ENCODE measurements around the gene MUC6.

The MUC6 gene

GRCh38 chr11:1047595-1048156 lies 11.2 kb upstream of the MUC6 start:
- TF ChIP-seq ISL1 (CRISPR knock-in tag; IDR thresholded peaks at IDR 0.05) (no peak), ZNF70 (CRISPR knock-in tag; IDR thresholded peaks at IDR 0.05) (no peak), TCF4 (CRISPR knock-in tag; IDR thresholded peaks at IDR 0.05; ENCODE audit: borderline replicate concordance) (no peak), ZC3H10 (CRISPR knock-in tag; IDR thresholded peaks at IDR 0.05) (no peak), CSRNP3 (CRISPR knock-in tag; IDR thresholded peaks at IDR 0.05) (no peak), ARNTL (CRISPR knock-in tag; IDR thresholded peaks at IDR 0.05; ENCODE audit: borderline replicate concordance, low read depth) (no peak), SNAI2 (CRISPR knock-in tag; IDR thresholded peaks at IDR 0.05) (no peak), PATZ1 (CRISPR knock-in tag; IDR thresholded peaks at IDR 0.05; ENCODE audit: borderline replicate concordance) (no peak), BACH2 (CRISPR knock-in tag; IDR thresholded peaks at IDR 0.05; ENCODE audit: borderline replicate concordance) (no peak), TSHZ2 (CRISPR knock-in tag; IDR thresholded peaks at IDR 0.05) (no peak), ZFP3 (CRISPR knock-in tag; IDR thresholded peaks at IDR 0.05) (no peak), ESRRG (CRISPR knock-in tag; IDR thresholded peaks at IDR 0.05) (no peak), GLIS3 (CRISPR knock-in tag; IDR thresholded peaks at IDR 0.05) (no peak), RARB (CRISPR knock-in tag; IDR thresholded peaks at IDR 0.05) (no peak), PPARA (CRISPR knock-in tag; IDR thresholded peaks at IDR 0.05; ENCODE audit: borderline replicate concordance) (no peak), ZNF8 (CRISPR knock-in tag; IDR thresholded peaks at IDR 0.05) (no peak), ZNF565 (CRISPR knock-in tag; conservative IDR thresholded peaks at IDR 0.05; ENCODE audit: low read depth) (no peak)
- ATAC-seq = no peak

GRCh38 chr11:1044160-1044559 lies 7.6 kb upstream of the MUC6 start:
- TF ChIP-seq ZNF565 (CRISPR knock-in tag; conservative IDR thresholded peaks at IDR 0.05; ENCODE audit: low read depth) (no peak), ISL1 (CRISPR knock-in tag; IDR thresholded peaks at IDR 0.05) (no peak), ARNTL (CRISPR knock-in tag; IDR thresholded peaks at IDR 0.05; ENCODE audit: borderline replicate concordance, low read depth) (no peak), ZFP30 (CRISPR knock-in tag; IDR thresholded peaks at IDR 0.05) (no peak)

GRCh38 chr11:1043563-1044096 lies 7.1 kb upstream of the MUC6 start:
- TF ChIP-seq TCF4 (CRISPR knock-in tag; IDR thresholded peaks at IDR 0.05; ENCODE audit: borderline replicate concordance) = no peak
- no peak for TF ChIP-seq CSDC2 (CRISPR knock-in tag; IDR thresholded peaks at IDR 0.05)
- no peak for TF ChIP-seq TOX (CRISPR knock-in tag; IDR thresholded peaks at IDR 0.05; ENCODE audit: borderline replicate concordance)
- TF ChIP-seq BACH2 (CRISPR knock-in tag; IDR thresholded peaks at IDR 0.05; ENCODE audit: borderline replicate concordance) = no peak
- no peak for ATAC-seq

More at GRCh38 chr11:1044160-1044559, 7.6 kb upstream of the MUC6 start:
- ATAC-seq = no peak

GRCh38 chr11:1042626-1043562 lies 6.4 kb upstream of the MUC6 start:
- no peak for ATAC-seq
- TF ChIP-seq ZNF70 (CRISPR knock-in tag; IDR thresholded peaks at IDR 0.05) = no peak
- TF ChIP-seq SNAI2 (CRISPR knock-in tag; IDR thresholded peaks at IDR 0.05) = no peak
- TF ChIP-seq ZC3H10 (CRISPR knock-in tag; IDR thresholded peaks at IDR 0.05) = no peak
- TF ChIP-seq CSRNP3 (CRISPR knock-in tag; IDR thresholded peaks at IDR 0.05) = no peak
- TF ChIP-seq ZFP30 (CRISPR knock-in tag; IDR thresholded peaks at IDR 0.05) = no peak
- no peak for TF ChIP-seq TOX (CRISPR knock-in tag; IDR thresholded peaks at IDR 0.05; ENCODE audit: borderline replicate concordance)
- no peak for TF ChIP-seq CREB5 (CRISPR knock-in tag; IDR thresholded peaks at IDR 0.05; ENCODE audit: low read depth)
- TF ChIP-seq BACH2 (CRISPR knock-in tag; IDR thresholded peaks at IDR 0.05; ENCODE audit: borderline replicate concordance) = no peak
- TF ChIP-seq OSR1 (CRISPR knock-in tag; IDR thresholded peaks at IDR 0.05) = no peak
- TF ChIP-seq ZNF565 (CRISPR knock-in tag; conservative IDR thresholded peaks at IDR 0.05; ENCODE audit: low read depth) = no peak

All from SK-N-SH treated with all-trans-retinoic acid at 6 μM for 48 hours (cell line).